Keratinocyte (primary cell): ENCODE data around the gene SPAG16.

Experiments used
- CTCF ChIP-seq, 3 experiments: IDR thresholded peaks in 1 of 3; conservative IDR thresholded peaks in 1 of 3; optimal IDR thresholded peaks in 1 of 3; 2 replicates in 2 of 3; 3 replicates in 1 of 3; pipeline versions ENCODE3 to v1.5.1; 2011; ENCODE audit warnings: low read length in 3 of 3, mild to moderate bottlenecking in 3 of 3, moderate library complexity in 2 of 3, control low read depth in 1 of 3, inconsistent platforms in 1 of 3; ENCODE audit not compliant: insufficient read depth in 2 of 3; ENCODE audit errors: extremely low read depth in 1 of 3
- EZH2 ChIP-seq: IDR thresholded peaks from one replicate; pipeline ENCODE4 v1.6.1; 2012; ENCODE audit warnings: inconsistent platforms, mild to moderate bottlenecking, low read length, moderate library complexity

- TF ChIP-seq EZH2 (no peak), CTCF (optimal IDR thresholded peaks at IDR 0.05 in 1 of 3, IDR thresholded peaks at IDR 0.05 in 1 of 3, conservative IDR thresholded peaks at IDR 0.05 in 1 of 3; ENCODE audit: extremely low read depth in 1 of 3, insufficient read depth in 2 of 3, low read length in 3 of 3) (no peak)
Observed at GRCh38 chr2:214203744-214204289, 919.6 kb downstream of the SPAG16 start.
